Stimulated activated memory B cell treated with anti-CD40 and anti-IgM and Interleukin-4, amounts not matched to agents 10 μg/mL and 1 μg/mL and 100 μg/mL, for 72 hours (primary cell): ENCODE results near the gene RASAL2.
"Not testable (repeated sequence)": the region's sequence is repeated elsewhere in the genome, so short reads cannot be mapped to it uniquely, and the experiment has no call there.

ENCODE experiments used
- ATAC-seq: fragments of 150-1000 bp; cut with Tn5 transposase; 2 replicates; pipeline ENCODE4 v1.10.0; 2021
- H3K27ac Mint-ChIP-seq: one replicate; pipeline ENCODE4 v1.8.0; 2022; ENCODE audit warnings: mild to moderate bottlenecking, mixed read lengths
- H3K27me3 Mint-ChIP-seq: one replicate; pipeline ENCODE4 v1.8.0; 2022; ENCODE audit warnings: mixed read lengths
- H3K36me3 Mint-ChIP-seq: one replicate; pipeline ENCODE4 v1.8.0; 2022; ENCODE audit warnings: mixed read lengths
- H3K4me1 Mint-ChIP-seq: one replicate; pipeline ENCODE4 v1.8.0; 2022; ENCODE audit warnings: mixed read lengths
- H3K4me3 Mint-ChIP-seq: one replicate; pipeline ENCODE4 v1.8.0; 2022; ENCODE audit warnings: mild to moderate bottlenecking, moderate library complexity, mixed read lengths
- H3K9me3 Mint-ChIP-seq: one replicate; pipeline ENCODE4 v1.8.0; 2022; ENCODE audit warnings: mixed read lengths

The RASAL2 gene

GRCh38 chr1:178092878-178093493 is 918 bp upstream of the RASAL2 start:
- Mint-ChIP-seq H3K4me1 (peaks cover 14% of the 10 kb centered on the region), H3K27ac (no peak overlapping the region), H3K27me3 (peaks cover 80% of the 10 kb centered on the region), H3K36me3 (no peaks in the 10 kb centered on the region), H3K4me3 (peak overlapping the region; percentile 87), H3K9me3 (peaks cover 2% of the 10 kb centered on the region)
- no peak for ATAC-seq

- ATAC-seq, result peak; percentile 80
- Mint-ChIP-seq H3K27ac (no peak overlapping the region), H3K4me1 (peaks cover 14% of the 10 kb centered on the region), H3K4me3 (peak overlapping the region; percentile 87), H3K36me3 (no peaks in the 10 kb centered on the region), H3K9me3 (peaks cover 2% of the 10 kb centered on the region), H3K27me3 (peaks cover 80% of the 10 kb centered on the region)
Measured at GRCh38 chr1:178093494-178093950, 382 bp upstream of the RASAL2 start.

GRCh38 chr1:178094739-178095645 is 1.1 kb downstream of the RASAL2 start:
- Mint-ChIP-seq H3K4me3 (no peak overlapping the region), H3K4me1 (peaks cover 14% of the 10 kb centered on the region), H3K27ac (no peak overlapping the region), H3K36me3 (no peaks in the 10 kb centered on the region), H3K9me3 (peaks cover 2% of the 10 kb centered on the region), H3K27me3 (peaks cover 67% of the 10 kb centered on the region)
- no peak for ATAC-seq

DNA sequence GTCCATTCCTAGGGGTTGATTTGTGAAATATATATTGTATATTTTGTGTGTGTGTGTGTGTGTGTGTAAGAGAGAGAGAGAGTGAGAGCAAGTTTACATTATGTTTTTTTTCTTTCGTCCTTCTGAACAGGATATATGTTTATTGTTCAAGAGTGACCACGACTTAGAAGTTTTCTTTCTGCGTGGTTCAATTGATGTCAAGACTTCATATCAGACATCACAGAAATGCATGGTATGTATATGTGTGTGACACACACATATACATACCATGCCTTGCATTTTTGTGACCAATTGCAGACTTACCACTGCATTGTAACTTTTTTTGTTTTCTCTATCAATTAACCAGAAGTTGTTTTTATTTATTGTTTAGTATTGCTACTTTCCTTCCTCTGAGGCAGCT is 2.5 kb downstream of the RASAL2 start:
- H3K4me3 Mint-ChIP-seq, result no peak overlapping the region
- no peak for ATAC-seq
- no peak overlapping the region for H3K27ac Mint-ChIP-seq
- peaks cover 53% of the 10 kb centered on the region for H3K27me3 Mint-ChIP-seq
- no peaks in the 10 kb centered on the region for H3K36me3 Mint-ChIP-seq
- H3K4me1 Mint-ChIP-seq, result peaks cover 14% of the 10 kb centered on the region
- peaks cover 2% of the 10 kb centered on the region for H3K9me3 Mint-ChIP-seq

- H3K9me3 Mint-ChIP-seq, result no peaks in the 10 kb centered on the region
- H3K27me3 Mint-ChIP-seq, result peaks cover 42% of the 10 kb centered on the region
- no peaks in the 10 kb centered on the region for H3K36me3 Mint-ChIP-seq
- ATAC-seq, result no peak
- no peak overlapping the region for H3K27ac Mint-ChIP-seq
- no peak overlapping the region for H3K4me3 Mint-ChIP-seq
- H3K4me1 Mint-ChIP-seq, result peaks cover 9% of the 10 kb centered on the region
Measured at GRCh38 chr1:178098262-178098661, 4.4 kb downstream of the RASAL2 start.

DNA sequence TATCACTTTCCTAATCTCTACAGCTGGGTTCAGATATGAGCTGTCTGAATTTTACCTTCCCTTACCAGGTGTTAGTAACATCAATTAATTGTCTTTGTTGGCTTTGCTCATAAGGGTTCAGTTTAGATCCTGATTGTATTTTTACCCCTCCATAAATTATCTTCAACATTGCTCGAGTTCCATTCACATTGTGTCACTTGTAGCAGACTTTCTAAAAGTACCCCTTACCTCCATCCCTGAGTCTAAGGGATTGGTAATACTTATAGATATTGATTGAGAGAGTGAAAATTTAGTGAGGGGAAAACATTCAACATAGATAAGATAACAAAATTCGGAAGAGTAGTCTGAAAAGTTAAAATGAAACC is 7.3 kb downstream of the RASAL2 start:
- H3K9me3 Mint-ChIP-seq, result no peaks in the 10 kb centered on the region
- H3K36me3 Mint-ChIP-seq, result no peaks in the 10 kb centered on the region
- peaks cover 24% of the 10 kb centered on the region for H3K27me3 Mint-ChIP-seq
- no peak overlapping the region for H3K27ac Mint-ChIP-seq
- ATAC-seq, result no peak
- no peak overlapping the region for H3K4me3 Mint-ChIP-seq
- no peaks in the 10 kb centered on the region for H3K4me1 Mint-ChIP-seq

DNA sequence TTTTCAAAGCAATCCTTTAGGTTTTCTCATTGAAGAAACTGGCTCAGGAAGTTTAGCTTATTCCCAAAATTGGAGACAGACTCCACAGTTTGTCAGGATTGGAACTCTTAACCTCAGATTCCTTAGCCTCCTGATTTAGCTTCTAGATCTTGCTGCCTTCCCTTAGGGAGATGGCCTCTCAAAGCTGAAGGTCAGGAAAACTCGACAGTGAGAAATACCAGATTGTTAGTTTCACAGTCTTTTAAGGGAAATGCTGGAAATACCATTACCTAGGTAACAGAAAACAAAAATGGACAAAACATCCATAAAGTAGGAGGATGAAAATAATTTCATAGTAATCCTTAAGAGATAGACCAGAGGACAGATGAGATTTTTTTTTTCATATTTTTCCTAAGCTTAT is 7.8 kb downstream of the RASAL2 start:
- no peaks in the 10 kb centered on the region for H3K36me3 Mint-ChIP-seq
- H3K4me3 Mint-ChIP-seq, result no peak overlapping the region
- no peaks in the 10 kb centered on the region for H3K9me3 Mint-ChIP-seq
- no peak overlapping the region for H3K27ac Mint-ChIP-seq
- H3K4me1 Mint-ChIP-seq, result no peaks in the 10 kb centered on the region
- H3K27me3 Mint-ChIP-seq, result peaks cover 20% of the 10 kb centered on the region
- ATAC-seq, result no peak

DNA sequence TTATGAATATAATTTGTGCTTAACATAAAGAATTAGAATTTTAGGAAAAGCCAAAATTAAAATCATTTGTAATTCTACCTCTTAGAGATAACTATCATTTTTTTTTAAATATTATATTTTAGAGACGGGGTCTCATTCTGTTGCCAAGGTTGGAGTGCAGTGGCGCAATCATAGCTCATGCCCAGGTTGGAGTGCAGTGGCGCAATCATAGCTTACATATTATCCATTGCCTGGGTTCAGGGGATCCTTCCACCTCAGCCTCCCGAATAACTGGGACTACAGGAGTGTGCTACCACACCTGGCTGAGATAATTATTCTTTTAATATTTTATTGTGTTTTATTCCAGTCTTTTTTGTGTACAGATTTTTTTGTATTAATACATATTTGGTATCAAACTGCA is 8.3 kb downstream of the RASAL2 start:
- Mint-ChIP-seq H3K4me3 (no peak overlapping the region), H3K4me1 (no peaks in the 10 kb centered on the region), H3K27me3 (peaks cover 15% of the 10 kb centered on the region), H3K36me3 (no peaks in the 10 kb centered on the region), H3K27ac (no peak overlapping the region), H3K9me3 (no peaks in the 10 kb centered on the region)
- ATAC-seq, result no peak

DNA sequence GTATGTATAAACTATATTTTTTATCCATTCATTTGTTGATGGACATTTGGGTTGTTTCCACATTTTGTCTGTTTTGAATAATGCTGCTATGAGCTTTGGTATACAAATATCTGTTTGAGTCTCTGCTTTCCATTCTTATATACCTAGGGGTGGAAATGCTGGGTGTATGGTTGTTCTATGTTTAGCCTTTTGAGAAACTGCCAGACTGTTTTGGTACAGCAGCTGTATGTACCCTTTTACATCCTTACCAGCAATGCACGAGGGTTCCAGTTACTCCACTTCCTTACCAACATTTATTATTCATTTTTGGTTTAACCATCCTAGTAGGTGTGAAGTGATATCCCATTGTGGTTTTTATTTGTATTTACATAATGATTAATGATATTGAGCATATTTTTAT is 13.9 kb downstream of the RASAL2 start:
- Mint-ChIP-seq H3K4me3 (no peak overlapping the region), H3K27ac (no peak overlapping the region), H3K27me3 (peaks cover 8% of the 10 kb centered on the region), H3K9me3 (no peaks in the 10 kb centered on the region), H3K4me1 (no peaks in the 10 kb centered on the region), H3K36me3 (no peaks in the 10 kb centered on the region)
- no peak for ATAC-seq

DNA sequence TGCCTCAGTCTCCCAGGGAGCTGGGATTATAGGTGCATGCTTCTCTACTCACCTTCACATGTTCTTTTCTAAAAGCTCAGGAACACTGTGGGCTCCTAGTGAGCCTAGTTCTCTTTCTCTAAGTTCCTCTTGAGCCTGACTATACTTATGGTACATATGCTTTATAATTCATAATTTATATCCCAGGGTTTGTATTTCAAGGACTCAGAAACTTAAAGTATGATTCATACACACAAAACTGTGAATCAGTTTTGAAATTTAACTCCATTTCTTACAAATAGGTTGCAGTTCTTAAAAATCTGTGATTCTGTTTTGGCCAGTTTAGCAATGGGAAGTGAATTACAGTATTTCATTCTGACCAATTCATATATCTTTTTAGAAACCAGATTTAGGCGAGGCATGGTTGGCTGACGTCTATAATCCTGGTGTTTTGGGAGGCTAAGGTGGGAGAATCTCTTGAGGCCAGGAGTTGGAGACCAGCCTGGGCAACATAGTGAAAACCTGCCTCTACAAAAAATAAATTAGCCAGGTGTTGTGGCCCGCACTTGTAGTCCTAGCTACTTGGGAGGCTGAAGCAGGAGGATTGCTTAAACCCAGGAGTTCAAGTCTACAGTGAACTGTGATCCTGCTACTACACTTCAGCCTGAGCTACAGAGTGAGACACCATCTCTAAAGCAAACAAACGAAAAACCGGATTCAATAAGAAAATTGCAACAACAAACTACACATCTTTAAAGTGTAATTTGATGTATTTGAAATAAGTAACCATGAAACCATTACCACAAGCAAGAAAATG is 15.6 kb downstream of the RASAL2 start:
- peaks cover 9% of the 10 kb centered on the region for H3K27me3 Mint-ChIP-seq
- no peak overlapping the region for H3K27ac Mint-ChIP-seq
- no peak for ATAC-seq
- no peaks in the 10 kb centered on the region for H3K36me3 Mint-ChIP-seq
- no peaks in the 10 kb centered on the region for H3K4me1 Mint-ChIP-seq
- no peak overlapping the region for H3K4me3 Mint-ChIP-seq
- no peaks in the 10 kb centered on the region for H3K9me3 Mint-ChIP-seq

GRCh38 chr1:178115260-178115659 is 21.4 kb downstream of the RASAL2 start:
- no peaks in the 10 kb centered on the region for H3K9me3 Mint-ChIP-seq
- H3K36me3 Mint-ChIP-seq, result no peaks in the 10 kb centered on the region
- H3K27me3 Mint-ChIP-seq, result peaks cover 25% of the 10 kb centered on the region
- no peaks in the 10 kb centered on the region for H3K4me1 Mint-ChIP-seq
- no peak overlapping the region for H3K27ac Mint-ChIP-seq
- ATAC-seq, result no peak
- H3K4me3 Mint-ChIP-seq, result no peak overlapping the region

- Mint-ChIP-seq H3K4me1 (no peaks in the 10 kb centered on the region), H3K27ac (no peak overlapping the region), H3K9me3 (no peaks in the 10 kb centered on the region), H3K4me3 (no peak overlapping the region), H3K27me3 (peaks cover 28% of the 10 kb centered on the region), H3K36me3 (no peaks in the 10 kb centered on the region)
- ATAC-seq, result no peak
Measured at GRCh38 chr1:178118524-178118923, 24.6 kb downstream of the RASAL2 start.

DNA sequence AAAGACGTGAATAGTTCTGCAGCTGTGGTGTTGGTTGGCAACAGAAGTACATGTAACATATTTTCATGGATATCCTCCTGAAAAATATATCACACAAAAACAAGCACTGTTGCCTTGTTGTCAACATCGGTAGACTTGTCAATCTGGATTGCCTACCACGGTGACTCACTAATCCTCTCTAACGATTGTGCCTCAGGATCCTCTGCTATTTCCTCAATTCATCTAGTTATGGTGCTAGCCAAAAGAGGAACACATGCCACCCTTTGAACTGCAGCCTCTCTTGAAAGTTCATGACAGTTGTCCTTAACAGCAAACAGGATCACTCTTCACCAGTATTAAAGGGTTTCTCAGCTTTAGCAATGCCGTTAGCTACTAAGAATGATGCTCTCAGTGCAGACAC is 25.7 kb downstream of the RASAL2 start:
- Mint-ChIP-seq H3K4me1 (no peaks in the 10 kb centered on the region), H3K36me3 (no peaks in the 10 kb centered on the region), H3K9me3 (no peaks in the 10 kb centered on the region), H3K27me3 (peaks cover 27% of the 10 kb centered on the region), H3K27ac (no peak overlapping the region), H3K4me3 (no peak overlapping the region)
- no peak for ATAC-seq

GRCh38 chr1:178120088-178120487 is 26.2 kb downstream of the RASAL2 start:
- ATAC-seq, result no peak
- Mint-ChIP-seq H3K36me3 (no peaks in the 10 kb centered on the region), H3K27me3 (peaks cover 22% of the 10 kb centered on the region), H3K4me1 (no peaks in the 10 kb centered on the region), H3K4me3 (no peak overlapping the region), H3K27ac (no peak overlapping the region), H3K9me3 (no peaks in the 10 kb centered on the region)

- H3K27ac Mint-ChIP-seq, H3K36me3 Mint-ChIP-seq, H3K4me1 Mint-ChIP-seq, H3K4me3 Mint-ChIP-seq, H3K9me3 Mint-ChIP-seq, ATAC-seq: not testable (repeated sequence)
- H3K27me3 Mint-ChIP-seq, result peaks cover 17% of the 10 kb centered on the region
Measured at GRCh38 chr1:178120520-178121052, 26.7 kb downstream of the RASAL2 start.
